ENCODE data around the gene FIGLA.
"Not testable (repeated sequence)": the region's sequence is repeated elsewhere in the genome, so short reads cannot be mapped to it uniquely, and the experiment has no call there.

The FIGLA gene

DNA sequence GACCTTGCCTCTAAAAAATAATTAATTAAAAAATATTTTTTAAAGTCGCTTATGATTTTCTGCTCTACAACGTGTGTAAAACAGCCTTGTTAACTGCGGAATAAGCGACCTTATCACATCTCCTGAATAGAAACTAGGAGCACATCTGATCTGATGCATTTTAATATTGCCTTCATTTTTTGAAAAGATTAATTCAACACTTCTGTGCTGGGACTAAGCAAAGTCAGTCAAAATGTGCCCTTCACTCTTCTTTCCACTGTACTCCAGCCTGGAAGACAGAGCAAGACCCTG, 17.3 kb upstream of the FIGLA start:
- H3K9ac ChIP-seq (ENCODE audit: low read length), result no peak overlapping the region
- no peaks in the 10 kb centered on the region for H3K36me3 ChIP-seq (ENCODE audit: control insufficient read depth, insufficient read depth, low read length, severe bottlenecking)
- no peak for DNase-seq (ENCODE audit: low read depth)
- no peak overlapping the region for H3K4me3 ChIP-seq (ENCODE audit: low read length)
- H3K4me1 ChIP-seq (ENCODE audit: control insufficient read depth, insufficient read depth, low read length), result no peaks in the 10 kb centered on the region
- no peaks in the 10 kb centered on the region for H3K9me3 ChIP-seq (ENCODE audit: control insufficient read depth, low read length)
- H3K27me3 ChIP-seq (replicated peaks; ENCODE audit: control insufficient read depth, insufficient read depth, low read length), result peaks cover 23% of the 10 kb centered on the region

DNA sequence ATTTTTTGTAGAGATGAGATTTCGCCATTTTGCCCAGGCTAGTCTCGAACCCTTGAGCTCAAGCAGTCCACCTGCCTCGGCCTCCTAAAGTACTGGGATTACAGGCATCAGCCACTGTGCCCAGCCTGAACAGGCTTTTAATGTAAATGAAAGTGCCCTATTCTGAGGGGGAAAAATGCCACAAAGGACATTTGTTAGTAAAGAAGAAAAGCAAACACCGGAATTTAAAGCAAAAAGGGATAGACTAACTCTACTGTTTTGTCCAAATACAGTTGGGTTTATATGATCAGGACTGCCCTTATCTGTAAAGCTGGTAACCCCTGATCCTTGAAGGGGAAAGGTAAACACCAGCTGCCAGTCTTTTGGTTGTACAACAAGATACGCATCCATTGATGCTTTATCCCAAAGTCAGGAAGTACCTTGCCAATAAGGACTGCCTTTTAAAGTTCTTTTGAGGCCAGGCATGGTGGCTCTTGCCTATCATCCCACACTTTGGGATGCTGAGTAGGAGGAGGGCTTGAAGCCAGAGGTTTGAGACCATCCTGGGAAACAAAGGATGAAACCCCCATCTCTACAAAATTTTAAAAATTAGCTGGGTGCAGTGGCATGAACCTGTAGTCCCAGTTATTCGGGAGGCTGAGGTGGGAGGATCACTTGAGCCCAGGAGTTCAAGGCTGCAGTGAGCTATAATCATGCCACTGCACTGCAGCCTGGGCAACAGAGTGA, 16.8 kb upstream of the FIGLA start:
- no peak overlapping the region for H3K4me3 ChIP-seq (ENCODE audit: low read length)
- DNase-seq (ENCODE audit: low read depth), result no peak
- H3K4me1 ChIP-seq (ENCODE audit: control insufficient read depth, insufficient read depth, low read length), result no peaks in the 10 kb centered on the region
- no peaks in the 10 kb centered on the region for H3K36me3 ChIP-seq (ENCODE audit: control insufficient read depth, insufficient read depth, low read length, severe bottlenecking)
- H3K9ac ChIP-seq (ENCODE audit: low read length), result no peak overlapping the region
- no peaks in the 10 kb centered on the region for H3K9me3 ChIP-seq (ENCODE audit: control insufficient read depth, low read length)
- H3K27me3 ChIP-seq (replicated peaks; ENCODE audit: control insufficient read depth, insufficient read depth, low read length), result peaks cover 19% of the 10 kb centered on the region

DNA sequence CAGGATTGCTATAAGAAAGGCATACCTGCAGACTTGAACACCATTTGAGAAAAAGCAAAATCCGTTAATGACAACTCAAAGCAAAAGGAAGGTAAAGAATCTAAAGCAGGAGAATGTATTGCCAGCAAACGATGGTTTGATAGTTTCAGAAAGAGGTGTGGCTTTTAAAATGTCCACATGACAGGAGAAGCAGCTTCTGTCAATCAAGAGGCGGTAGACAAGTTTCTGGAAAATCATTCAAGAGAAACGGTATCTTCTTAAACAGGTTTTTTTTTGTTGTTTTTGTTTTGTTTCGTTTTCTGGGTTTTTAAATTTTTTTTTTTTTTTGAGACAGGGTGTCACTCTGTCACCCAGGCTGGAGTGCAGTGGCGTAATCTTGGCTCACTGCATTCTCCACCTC, 16.2 kb upstream of the FIGLA start:
- no peak overlapping the region for H3K4me3 ChIP-seq (ENCODE audit: low read length)
- no peak overlapping the region for H3K9ac ChIP-seq (ENCODE audit: low read length)
- peaks cover 3% of the 10 kb centered on the region for H3K9me3 ChIP-seq (ENCODE audit: control insufficient read depth, low read length)
- no peaks in the 10 kb centered on the region for H3K36me3 ChIP-seq (ENCODE audit: control insufficient read depth, insufficient read depth, low read length, severe bottlenecking)
- H3K27me3 ChIP-seq (replicated peaks; ENCODE audit: control insufficient read depth, insufficient read depth, low read length), result peaks cover 17% of the 10 kb centered on the region
- no peak for DNase-seq (ENCODE audit: low read depth)
- H3K4me1 ChIP-seq (ENCODE audit: control insufficient read depth, insufficient read depth, low read length), result no peaks in the 10 kb centered on the region

DNA sequence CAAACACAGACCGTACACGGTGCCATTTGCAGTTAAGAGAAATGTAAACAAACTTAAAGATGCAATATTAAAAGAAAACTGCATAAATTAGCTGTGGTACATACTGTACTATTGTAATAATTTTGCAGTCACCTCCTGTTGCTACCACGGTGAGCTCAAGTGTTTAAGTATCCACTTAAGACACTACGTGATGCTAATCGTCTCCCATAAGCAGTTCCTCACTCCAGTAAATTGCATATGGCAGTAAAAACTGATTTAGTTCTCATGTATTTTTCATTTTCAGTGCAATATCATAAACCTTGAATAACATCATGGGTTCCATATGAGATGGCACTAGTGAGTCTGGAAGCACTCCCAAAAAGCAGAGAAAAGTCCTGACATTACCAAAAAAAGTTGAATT, 15.6 kb upstream of the FIGLA start:
- H3K4me3 ChIP-seq (ENCODE audit: low read length), result no peak overlapping the region
- no peaks in the 10 kb centered on the region for H3K4me1 ChIP-seq (ENCODE audit: control insufficient read depth, insufficient read depth, low read length)
- H3K9ac ChIP-seq (ENCODE audit: low read length), result no peak overlapping the region

DNA sequence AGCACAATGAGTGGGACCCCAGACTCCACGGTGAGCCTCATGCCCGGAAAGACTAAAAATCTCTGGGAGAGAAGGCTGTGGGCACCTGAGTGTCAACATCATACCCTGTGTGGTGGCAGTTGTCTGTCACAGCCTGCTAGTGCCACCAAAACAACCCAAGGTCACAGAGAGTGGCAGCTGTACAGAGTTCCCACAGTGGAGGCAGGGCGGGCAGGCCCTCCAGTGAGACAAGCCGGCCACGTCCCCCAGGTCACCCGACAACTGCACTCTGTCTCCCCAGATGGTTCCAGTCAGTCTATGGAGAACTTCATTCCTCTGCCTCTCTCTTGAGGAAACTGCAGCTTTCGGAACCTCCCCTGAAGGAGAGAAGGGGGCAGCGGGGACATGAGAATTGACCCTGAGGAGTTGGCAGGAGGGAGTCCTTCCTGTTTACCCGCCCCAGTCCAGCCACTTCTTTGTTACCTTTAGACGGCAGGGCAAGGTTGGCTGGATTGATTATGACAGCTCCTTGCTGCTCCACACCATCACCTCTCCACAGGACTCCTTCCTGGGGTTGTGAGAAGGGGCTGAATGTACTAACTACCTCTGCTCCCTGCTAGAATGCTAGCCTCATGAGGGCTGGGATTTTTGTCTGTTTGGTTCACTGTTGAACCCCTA, 11.3 kb upstream of the FIGLA start:
- no peaks in the 10 kb centered on the region for H3K4me1 ChIP-seq (ENCODE audit: control insufficient read depth, insufficient read depth, low read length)
- H3K9me3 ChIP-seq (ENCODE audit: control insufficient read depth, low read length), result peaks cover 31% of the 10 kb centered on the region
- no peaks in the 10 kb centered on the region for H3K36me3 ChIP-seq (ENCODE audit: control insufficient read depth, insufficient read depth, low read length, severe bottlenecking)
- H3K27me3 ChIP-seq (replicated peaks; ENCODE audit: control insufficient read depth, insufficient read depth, low read length), result peaks cover 28% of the 10 kb centered on the region
- no peak for DNase-seq (ENCODE audit: low read depth)
- no peak overlapping the region for H3K4me3 ChIP-seq (ENCODE audit: low read length)
- H3K9ac ChIP-seq (ENCODE audit: low read length), result no peak overlapping the region

More for the DNA sequence above, 15.6 kb upstream of the FIGLA start:
- DNase-seq (ENCODE audit: low read depth), result no peak
- Histone ChIP-seq H3K27me3 (replicated peaks; ENCODE audit: control insufficient read depth, insufficient read depth, low read length) (peaks cover 17% of the 10 kb centered on the region), H3K9me3 (ENCODE audit: control insufficient read depth, low read length) (peaks cover 9% of the 10 kb centered on the region), H3K36me3 (ENCODE audit: control insufficient read depth, insufficient read depth, low read length, severe bottlenecking) (no peaks in the 10 kb centered on the region)

DNA sequence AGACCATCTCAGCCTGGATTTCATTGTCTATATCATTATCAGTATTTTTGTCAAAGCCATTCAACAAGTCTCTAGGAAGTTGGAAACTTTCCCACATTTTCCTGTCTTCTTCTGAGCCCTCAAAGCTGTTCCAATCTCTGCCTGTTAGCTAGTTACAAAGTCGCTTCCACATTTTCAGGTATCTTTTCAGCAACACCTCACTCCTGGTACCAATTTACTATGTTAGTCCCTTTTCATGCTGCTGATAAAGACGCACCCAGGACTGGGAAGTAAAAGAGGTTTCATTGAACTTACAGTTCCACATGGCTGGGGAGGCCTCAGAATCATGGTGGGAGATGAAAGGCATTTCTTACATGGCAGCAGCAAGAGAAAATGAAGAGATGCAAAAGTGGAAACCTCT, 9.3 kb upstream of the FIGLA start:
- no peak for DNase-seq (ENCODE audit: low read depth)
- no peak overlapping the region for H3K9ac ChIP-seq (ENCODE audit: low read length)
- H3K9me3 ChIP-seq (ENCODE audit: control insufficient read depth, low read length), result peaks cover 31% of the 10 kb centered on the region
- no peaks in the 10 kb centered on the region for H3K4me1 ChIP-seq (ENCODE audit: control insufficient read depth, insufficient read depth, low read length)
- peaks cover 27% of the 10 kb centered on the region for H3K27me3 ChIP-seq (replicated peaks; ENCODE audit: control insufficient read depth, insufficient read depth, low read length)
- no peaks in the 10 kb centered on the region for H3K36me3 ChIP-seq (ENCODE audit: control insufficient read depth, insufficient read depth, low read length, severe bottlenecking)
- no peak overlapping the region for H3K4me3 ChIP-seq (ENCODE audit: low read length)

DNA sequence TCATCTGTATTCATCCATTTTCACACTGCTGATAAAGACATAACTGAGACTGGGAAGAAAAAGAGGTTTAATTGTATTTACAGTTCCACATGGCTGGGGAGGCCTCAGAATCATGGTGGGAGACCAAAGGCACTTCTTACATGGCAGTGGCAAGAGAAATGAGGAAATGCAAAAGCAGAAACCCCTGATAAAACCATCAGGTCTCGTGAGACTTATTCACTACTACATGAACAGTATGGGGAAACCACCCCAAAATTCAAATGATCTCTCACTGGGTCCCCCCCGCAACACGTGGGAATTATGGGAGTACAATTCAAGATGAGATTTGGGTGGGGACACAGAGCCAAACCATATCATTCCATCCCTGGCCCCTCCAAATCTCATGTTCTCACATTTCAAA, 7.6 kb upstream of the FIGLA start:
- Histone ChIP-seq H3K27me3 (replicated peaks; ENCODE audit: control insufficient read depth, insufficient read depth, low read length) (peaks cover 42% of the 10 kb centered on the region), H3K9me3 (ENCODE audit: control insufficient read depth, low read length) (peaks cover 32% of the 10 kb centered on the region)
- not testable (repeated sequence) for H3K4me3 ChIP-seq (ENCODE audit: low read length); H3K9ac ChIP-seq (ENCODE audit: low read length); H3K4me1 ChIP-seq (ENCODE audit: control insufficient read depth, insufficient read depth, low read length); DNase-seq (ENCODE audit: low read depth); H3K36me3 ChIP-seq (ENCODE audit: control insufficient read depth, insufficient read depth, low read length, severe bottlenecking)

DNA sequence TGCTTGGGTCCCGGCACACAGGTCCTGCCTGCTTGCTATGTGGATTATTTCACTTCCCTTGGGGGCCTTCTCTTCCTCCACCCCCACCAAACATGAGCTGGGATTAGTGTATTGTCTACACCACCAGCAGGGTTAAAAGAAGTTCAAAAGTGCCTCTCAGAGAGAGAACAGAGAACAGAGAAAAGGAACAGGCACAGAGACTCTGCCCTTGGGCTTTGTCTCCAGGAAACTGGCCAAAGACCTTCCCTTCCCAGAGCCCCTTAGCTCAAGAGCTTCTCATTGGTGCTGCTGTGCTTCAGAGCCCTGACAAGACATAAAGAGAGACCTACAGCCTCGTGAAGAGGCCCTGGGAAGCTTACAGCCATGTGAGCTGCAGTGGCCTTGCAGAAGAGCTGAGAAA, 7.1 kb upstream of the FIGLA start:
- Histone ChIP-seq H3K4me1 (ENCODE audit: control insufficient read depth, insufficient read depth, low read length) (no peaks in the 10 kb centered on the region), H3K36me3 (ENCODE audit: control insufficient read depth, insufficient read depth, low read length, severe bottlenecking) (no peaks in the 10 kb centered on the region), H3K9me3 (ENCODE audit: control insufficient read depth, low read length) (peaks cover 34% of the 10 kb centered on the region), H3K27me3 (replicated peaks; ENCODE audit: control insufficient read depth, insufficient read depth, low read length) (peaks cover 42% of the 10 kb centered on the region), H3K9ac (ENCODE audit: low read length) (no peak overlapping the region), H3K4me3 (ENCODE audit: low read length) (no peak overlapping the region)
- no peak for DNase-seq (ENCODE audit: low read depth)

DNA sequence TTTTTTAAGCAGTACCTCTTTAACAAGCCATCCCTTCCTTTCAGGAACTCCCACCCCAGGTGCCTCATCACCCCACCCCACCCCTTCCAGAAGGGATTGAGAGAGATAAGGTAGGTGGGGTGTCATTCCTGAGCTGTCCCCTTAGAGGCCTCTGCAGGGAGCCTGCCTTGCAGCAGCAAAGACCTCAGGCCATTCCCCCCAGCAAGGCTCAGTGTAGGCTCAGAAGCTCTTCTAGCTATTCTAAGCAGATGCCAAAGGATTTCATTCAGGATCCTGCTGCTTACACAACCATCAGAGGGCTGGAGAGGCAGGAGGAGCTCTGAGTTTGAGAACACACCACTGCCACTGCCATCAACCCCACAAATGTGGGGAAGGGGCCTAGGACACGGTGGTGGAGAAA, 5.8 kb upstream of the FIGLA start:
- no peak for DNase-seq (ENCODE audit: low read depth)
- peaks cover 47% of the 10 kb centered on the region for H3K27me3 ChIP-seq (replicated peaks; ENCODE audit: control insufficient read depth, insufficient read depth, low read length)

DNA sequence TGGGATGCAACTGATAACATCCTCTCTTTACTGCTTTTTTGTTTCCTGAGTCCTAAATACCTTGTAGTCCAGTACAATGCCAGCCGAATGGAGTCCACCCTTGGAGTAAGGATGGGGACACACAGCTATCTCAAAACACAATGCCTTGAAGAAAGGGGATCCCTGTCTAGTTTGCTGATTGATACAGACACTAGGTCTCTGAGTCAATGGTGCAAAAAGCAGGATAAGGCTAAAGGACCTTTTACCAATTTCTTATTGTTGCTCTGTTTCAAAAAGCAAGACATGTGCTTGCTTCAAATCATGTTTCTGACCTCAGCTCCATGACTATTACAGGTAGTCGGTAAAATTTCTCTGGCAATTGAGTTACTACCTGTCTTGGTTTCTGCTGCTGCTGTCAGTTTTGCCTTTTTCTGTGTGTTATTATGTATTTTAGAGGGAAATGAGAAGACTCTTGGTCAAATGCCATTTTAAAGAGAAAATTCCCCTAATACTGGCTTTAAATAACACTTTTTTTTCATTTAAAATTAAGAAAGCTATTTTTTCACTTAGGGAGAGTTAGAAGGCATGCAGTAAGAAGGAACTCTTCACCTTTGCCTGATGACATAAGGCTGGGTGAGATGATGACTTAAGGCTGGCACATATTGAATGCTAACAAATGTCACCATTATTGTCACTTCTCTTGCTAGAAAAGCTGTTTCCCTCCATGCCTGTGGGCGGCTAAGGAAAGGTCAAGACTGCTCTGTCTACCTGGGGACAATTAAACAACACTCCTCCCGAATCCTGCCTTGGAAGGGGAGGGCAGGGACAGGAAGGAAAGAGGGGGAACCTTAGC, 4.9 kb upstream of the FIGLA start:
- H3K9ac ChIP-seq (ENCODE audit: low read length), result no peak overlapping the region
- no peak for DNase-seq (ENCODE audit: low read depth)
- H3K9me3 ChIP-seq (ENCODE audit: control insufficient read depth, low read length), result peaks cover 19% of the 10 kb centered on the region
- no peak overlapping the region for H3K4me3 ChIP-seq (ENCODE audit: low read length)
- peaks cover 46% of the 10 kb centered on the region for H3K27me3 ChIP-seq (replicated peaks; ENCODE audit: control insufficient read depth, insufficient read depth, low read length)
- no peaks in the 10 kb centered on the region for H3K36me3 ChIP-seq (ENCODE audit: control insufficient read depth, insufficient read depth, low read length, severe bottlenecking)
- H3K4me1 ChIP-seq (ENCODE audit: control insufficient read depth, insufficient read depth, low read length), result no peaks in the 10 kb centered on the region

More for the DNA sequence above, 5.8 kb upstream of the FIGLA start:
- H3K4me1 ChIP-seq (ENCODE audit: control insufficient read depth, insufficient read depth, low read length), result no peaks in the 10 kb centered on the region
- H3K9ac ChIP-seq (ENCODE audit: low read length), result no peak overlapping the region
- no peak overlapping the region for H3K4me3 ChIP-seq (ENCODE audit: low read length)
- peaks cover 28% of the 10 kb centered on the region for H3K9me3 ChIP-seq (ENCODE audit: control insufficient read depth, low read length)
- H3K36me3 ChIP-seq (ENCODE audit: control insufficient read depth, insufficient read depth, low read length, severe bottlenecking), result no peaks in the 10 kb centered on the region

DNA sequence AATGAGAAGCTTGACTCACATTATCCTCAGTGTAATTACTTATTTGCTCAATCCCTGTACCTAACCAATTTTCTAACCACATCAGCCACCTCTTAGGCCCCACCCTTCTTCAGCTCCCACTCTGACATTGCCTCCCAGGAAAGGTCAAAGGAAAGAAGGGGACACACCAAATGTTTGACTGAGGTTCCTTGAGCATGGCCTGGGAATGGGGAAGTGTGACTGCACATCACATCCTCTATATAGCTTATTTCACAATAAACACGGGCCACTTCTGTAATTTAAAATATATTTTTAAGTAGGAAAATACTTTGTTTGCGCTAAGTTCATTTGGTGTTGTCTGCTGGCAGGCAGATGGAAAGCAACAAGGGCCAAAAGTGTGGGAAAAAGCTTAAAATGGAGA, 3.0 kb upstream of the FIGLA start:
- Histone ChIP-seq H3K4me3 (ENCODE audit: low read length) (no peak overlapping the region), H3K4me1 (ENCODE audit: control insufficient read depth, insufficient read depth, low read length) (peaks cover 6% of the 10 kb centered on the region), H3K9ac (ENCODE audit: low read length) (no peak overlapping the region), H3K36me3 (ENCODE audit: control insufficient read depth, insufficient read depth, low read length, severe bottlenecking) (no peaks in the 10 kb centered on the region), H3K27me3 (replicated peaks; ENCODE audit: control insufficient read depth, insufficient read depth, low read length) (peaks cover 62% of the 10 kb centered on the region), H3K9me3 (ENCODE audit: control insufficient read depth, low read length) (peaks cover 3% of the 10 kb centered on the region)
- no peak for DNase-seq (ENCODE audit: low read depth)
